Measurements from ENCODE around the gene INPP4A. TPM values are rescaled to one million over a fixed set of nuclear protein-coding genes. Genes with fewer than 3 reads are reported as not detected.
A peak's percentile ranks its signal among the peaks of the same experiment; 100 is the strongest.

INPP4A gene
- total RNA-seq, 1 donor from 2014 or later, result 8.2 TPM

GRCh38 chr2:98496750-98497493 lies 52.3 kb downstream of the INPP4A start:
- ATAC-seq, result no peak

GRCh38 chr2:98498703-98499440 lies 54.2 kb downstream of the INPP4A start:
- no peak for ATAC-seq

GRCh38 chr2:98500561-98500960 lies 55.9 kb downstream of the INPP4A start:
- ATAC-seq, result no peak

GRCh38 chr2:98501223-98501622 lies 56.6 kb downstream of the INPP4A start:
- no peak for ATAC-seq

- ATAC-seq, result no peak
These were observed 57.2 kb downstream of the INPP4A start for GRCh38 chr2:98501876-98502275.

GRCh38 chr2:98502556-98503335 lies 58.1 kb downstream of the INPP4A start:
- ATAC-seq, result no peak

GRCh38 chr2:98503481-98504105 lies 58.9 kb downstream of the INPP4A start:
- ATAC-seq, result no peak

- no peak for ATAC-seq
These were observed 59.9 kb downstream of the INPP4A start for GRCh38 chr2:98504381-98505109.

- ATAC-seq, result peak; percentile 39
These were observed 60.7 kb downstream of the INPP4A start for GRCh38 chr2:98505311-98505808.

GRCh38 chr2:98505971-98506664 lies 61.5 kb downstream of the INPP4A start:
- ATAC-seq, result no peak

- ATAC-seq, result no peak
These were observed 62.2 kb downstream of the INPP4A start for GRCh38 chr2:98506881-98507280.

GRCh38 chr2:98507461-98507860 lies 62.8 kb downstream of the INPP4A start:
- no peak for ATAC-seq

- ATAC-seq, result no peak
These were observed 63.4 kb downstream of the INPP4A start for GRCh38 chr2:98507891-98508708.

- ATAC-seq, result no peak
These were observed 64.0 kb downstream of the INPP4A start for GRCh38 chr2:98508709-98509066.

- ATAC-seq, result no peak
These were observed 65.1 kb downstream of the INPP4A start for GRCh38 chr2:98509542-98510321.

- no peak for ATAC-seq
These were observed 65.6 kb downstream of the INPP4A start for GRCh38 chr2:98510322-98510662.

- ATAC-seq, result no peak
These were observed 67.3 kb downstream of the INPP4A start for GRCh38 chr2:98511981-98512380.

- ATAC-seq, result no peak
These were observed 68.0 kb downstream of the INPP4A start for GRCh38 chr2:98512699-98513098.

- ATAC-seq, result no peak
These were observed 69.5 kb downstream of the INPP4A start for GRCh38 chr2:98514096-98514639.

- ATAC-seq, result no peak
These were observed 70.2 kb downstream of the INPP4A start for GRCh38 chr2:98514879-98515249.
